Type B pancreatic cell (in vitro differentiated cells): ENCODE data around the gene TAL1. TPM values are rescaled to one million over a fixed set of nuclear protein-coding genes. Genes with fewer than 3 reads are reported as not detected.

Experiments
- DNase-seq: peaks from one replicate; pipeline ENCODE4 v3.0.0; 2021; ENCODE audit warnings: mixed read lengths; ENCODE audit not compliant: unreplicated experiment; ENCODE audit errors: extremely low spot score
- H3K27ac Mint-ChIP-seq: 2 replicates; pipeline ENCODE4 v1.8.0; 2021; ENCODE audit warnings: mild to moderate bottlenecking, mixed read lengths
- H3K27me3 Mint-ChIP-seq: 2 replicates; pipeline ENCODE4 v1.8.0; 2021; ENCODE audit warnings: mixed read lengths
- H3K36me3 Mint-ChIP-seq: 2 replicates; pipeline ENCODE4 v1.8.0; 2021; ENCODE audit warnings: mixed read lengths
- H3K4me1 Mint-ChIP-seq: one replicate; pipeline ENCODE4 v1.8.0; 2021; ENCODE audit warnings: mixed read lengths; ENCODE audit not compliant: unreplicated experiment
- H3K4me3 Mint-ChIP-seq: 2 replicates; pipeline ENCODE4 v1.8.0; 2021; ENCODE audit warnings: mild to moderate bottlenecking, mixed read lengths
- H3K9me3 Mint-ChIP-seq: 2 replicates; pipeline ENCODE4 v1.8.0; 2021; ENCODE audit warnings: mixed read lengths
- total RNA-seq: library from RNA; stranded (reverse); gene quantifications from 2 replicates; pipeline ENCODE4 v1.2.1, GENCODE V29; 2021; ENCODE audit warnings: low replicate concordance
- TF ChIP-seq, protein P1 (sequence below): fragments of 200-600 bp; sonication (generic); conservative IDR thresholded peaks from 2 replicates; pipeline ENCODE4 v1.5.0; 2021; ENCODE audit warnings: antibody characterized with exemption, mild to moderate bottlenecking

TAL1 gene
- total RNA-seq, 1 donor from 2014 or later: not detected

DNA sequence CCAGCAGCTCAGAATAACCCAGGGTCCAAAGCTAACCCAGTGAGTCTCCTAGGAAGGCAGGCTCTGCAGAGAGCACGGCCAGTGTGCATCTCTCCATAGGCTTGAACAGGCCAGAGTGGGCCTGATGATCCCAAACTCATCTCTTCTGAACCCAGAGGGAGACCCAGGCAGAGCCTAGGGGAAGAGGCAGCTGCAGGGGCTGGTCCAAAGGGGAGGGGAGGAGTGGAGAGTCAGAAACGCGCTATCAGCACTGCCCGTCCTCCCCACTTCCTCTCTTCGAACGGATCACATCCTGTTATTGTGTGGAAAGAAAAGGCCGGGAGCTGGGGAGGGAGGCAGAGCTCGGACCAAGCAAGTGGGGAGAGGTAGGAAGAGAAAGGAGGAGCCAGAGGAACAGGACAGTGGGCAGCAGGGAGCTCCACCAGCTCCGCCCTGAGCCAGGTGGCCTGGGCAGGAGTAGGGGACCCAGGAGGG is 20.2 kb downstream of the TAL1 start:
- H3K4me1 Mint-ChIP-seq: peaks cover 8% of the 10 kb centered on the region
- H3K27me3 Mint-ChIP-seq: peaks cover 47% of the 10 kb centered on the region
- no peak overlapping the region for H3K4me3 Mint-ChIP-seq
- no peaks in the 10 kb centered on the region for H3K9me3 Mint-ChIP-seq
- no peak for DNase-seq
- H3K27ac Mint-ChIP-seq: no peak overlapping the region
- no peaks in the 10 kb centered on the region for H3K36me3 Mint-ChIP-seq
- TF ChIP-seq, protein P1, sequence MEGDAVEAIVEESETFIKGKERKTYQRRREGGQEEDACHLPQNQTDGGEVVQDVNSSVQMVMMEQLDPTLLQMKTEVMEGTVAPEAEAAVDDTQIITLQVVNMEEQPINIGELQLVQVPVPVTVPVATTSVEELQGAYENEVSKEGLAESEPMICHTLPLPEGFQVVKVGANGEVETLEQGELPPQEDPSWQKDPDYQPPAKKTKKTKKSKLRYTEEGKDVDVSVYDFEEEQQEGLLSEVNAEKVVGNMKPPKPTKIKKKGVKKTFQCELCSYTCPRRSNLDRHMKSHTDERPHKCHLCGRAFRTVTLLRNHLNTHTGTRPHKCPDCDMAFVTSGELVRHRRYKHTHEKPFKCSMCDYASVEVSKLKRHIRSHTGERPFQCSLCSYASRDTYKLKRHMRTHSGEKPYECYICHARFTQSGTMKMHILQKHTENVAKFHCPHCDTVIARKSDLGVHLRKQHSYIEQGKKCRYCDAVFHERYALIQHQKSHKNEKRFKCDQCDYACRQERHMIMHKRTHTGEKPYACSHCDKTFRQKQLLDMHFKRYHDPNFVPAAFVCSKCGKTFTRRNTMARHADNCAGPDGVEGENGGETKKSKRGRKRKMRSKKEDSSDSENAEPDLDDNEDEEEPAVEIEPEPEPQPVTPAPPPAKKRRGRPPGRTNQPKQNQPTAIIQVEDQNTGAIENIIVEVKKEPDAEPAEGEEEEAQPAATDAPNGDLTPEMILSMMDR: no peak

DNA sequence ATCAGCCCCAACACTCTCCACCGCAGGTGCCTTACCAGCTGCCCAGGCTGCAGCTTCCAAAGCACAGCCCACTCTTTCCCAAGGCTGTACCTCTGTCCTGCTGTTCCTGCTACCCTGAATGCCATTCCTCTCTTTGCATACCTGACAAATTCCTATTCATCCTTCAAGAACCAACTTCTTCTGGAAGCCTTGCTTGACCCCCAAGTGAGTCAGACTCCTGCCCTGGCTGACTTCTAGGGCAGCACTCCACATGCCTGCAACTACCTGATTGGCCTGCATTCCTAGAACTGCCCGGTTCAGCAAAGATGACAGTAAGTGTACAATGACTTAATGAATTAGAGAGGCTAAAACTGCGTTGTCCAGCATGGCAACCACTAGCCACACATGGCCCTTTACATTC is 21.4 kb downstream of the TAL1 start:
- DNase-seq: no peak
- TF ChIP-seq, protein P1: no peak
- Mint-ChIP-seq H3K27ac (no peak overlapping the region), H3K27me3 (peaks cover 54% of the 10 kb centered on the region), H3K9me3 (no peaks in the 10 kb centered on the region), H3K36me3 (no peaks in the 10 kb centered on the region), H3K4me3 (no peak overlapping the region), H3K4me1 (no peaks in the 10 kb centered on the region)

DNA sequence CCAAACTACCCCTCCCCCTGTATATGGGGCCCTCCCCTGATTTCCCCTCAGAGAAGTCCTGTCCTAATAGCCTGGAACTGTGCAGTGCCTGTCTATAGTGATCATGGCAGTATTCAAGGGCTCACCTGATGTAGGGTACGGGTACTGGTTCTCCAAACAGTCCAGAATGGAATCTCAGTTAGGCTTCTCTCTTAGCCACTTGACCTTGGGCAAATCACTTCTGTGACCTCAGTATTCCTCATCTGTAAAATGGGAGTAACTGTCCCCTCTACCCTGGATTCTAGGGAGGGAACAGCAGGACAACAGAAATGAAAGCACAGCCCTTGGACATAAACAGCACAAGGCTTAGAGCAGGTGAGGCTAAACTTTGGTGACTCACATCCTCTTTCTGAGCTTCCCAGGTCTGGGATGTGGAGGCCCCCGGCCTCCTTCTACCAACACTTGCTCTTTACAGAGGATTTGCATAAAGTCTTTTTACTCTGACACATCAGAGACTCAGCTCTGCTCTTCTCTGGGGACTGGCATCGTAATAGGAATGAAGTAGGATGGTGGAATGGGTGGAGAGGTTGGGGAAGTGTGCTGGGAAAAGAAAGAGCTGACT is 22.2 kb downstream of the TAL1 start:
- Mint-ChIP-seq H3K4me1 (no peaks in the 10 kb centered on the region), H3K27ac (no peak overlapping the region), H3K36me3 (no peaks in the 10 kb centered on the region), H3K27me3 (peaks cover 59% of the 10 kb centered on the region), H3K9me3 (no peaks in the 10 kb centered on the region), H3K4me3 (no peak overlapping the region)
- DNase-seq: no peak
- TF ChIP-seq, protein P1: no peak

DNA sequence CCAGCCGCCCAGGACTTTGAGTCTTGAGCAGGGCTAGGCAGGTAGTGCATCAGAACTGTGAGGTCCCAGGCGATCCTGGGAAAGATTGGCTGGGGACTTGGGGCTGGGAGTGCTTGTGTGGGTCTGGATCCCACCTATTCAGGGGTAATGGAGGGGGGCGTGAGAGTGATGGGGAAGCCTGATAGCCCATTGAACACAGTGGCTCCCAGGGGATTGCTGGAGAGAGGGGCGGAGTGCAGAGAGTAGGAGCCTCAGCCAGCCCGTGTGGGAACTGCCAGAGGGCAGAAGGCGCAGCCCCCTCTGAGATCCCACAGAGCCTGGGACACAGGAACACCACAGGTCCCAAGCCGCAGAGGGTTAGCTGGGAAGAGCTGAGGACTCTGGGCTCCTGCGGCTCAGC is 22.9 kb downstream of the TAL1 start:
- Mint-ChIP-seq H3K27ac (no peak overlapping the region), H3K36me3 (no peaks in the 10 kb centered on the region), H3K4me1 (no peaks in the 10 kb centered on the region), H3K9me3 (no peaks in the 10 kb centered on the region), H3K4me3 (no peak overlapping the region), H3K27me3 (peaks cover 66% of the 10 kb centered on the region)
- DNase-seq: no peak
- TF ChIP-seq, protein P1: no peak

DNA sequence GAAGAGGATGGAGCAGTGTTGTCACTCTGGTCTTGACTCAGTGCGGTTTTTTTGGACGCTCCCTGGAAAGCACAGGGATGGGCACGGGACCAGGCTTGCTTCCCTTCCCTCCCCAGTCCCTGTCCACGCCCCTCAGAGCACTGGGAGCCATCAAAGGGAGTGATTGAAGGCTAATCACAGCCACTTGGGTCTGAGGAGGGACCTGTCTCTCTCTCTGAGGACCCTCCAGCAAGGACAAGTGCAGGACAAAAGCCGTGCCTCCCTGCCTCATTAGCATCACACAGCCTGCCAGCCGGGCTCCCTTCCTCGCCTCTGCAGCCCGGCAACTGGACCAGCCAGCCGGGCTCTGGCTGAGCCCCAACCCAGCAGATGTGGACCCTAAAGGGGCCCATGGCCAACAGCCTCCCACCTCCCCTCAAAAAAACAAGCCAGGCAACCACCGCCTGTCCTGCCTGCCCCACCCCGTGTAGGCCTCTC is 23.6 kb downstream of the TAL1 start:
- Mint-ChIP-seq H3K27ac (no peak overlapping the region), H3K4me3 (no peak overlapping the region), H3K27me3 (peaks cover 73% of the 10 kb centered on the region), H3K36me3 (no peaks in the 10 kb centered on the region), H3K9me3 (no peaks in the 10 kb centered on the region), H3K4me1 (no peaks in the 10 kb centered on the region)
- DNase-seq: no peak
- TF ChIP-seq, protein P1: no peak
